ENCODE measurements around the gene USP24.

DNA sequence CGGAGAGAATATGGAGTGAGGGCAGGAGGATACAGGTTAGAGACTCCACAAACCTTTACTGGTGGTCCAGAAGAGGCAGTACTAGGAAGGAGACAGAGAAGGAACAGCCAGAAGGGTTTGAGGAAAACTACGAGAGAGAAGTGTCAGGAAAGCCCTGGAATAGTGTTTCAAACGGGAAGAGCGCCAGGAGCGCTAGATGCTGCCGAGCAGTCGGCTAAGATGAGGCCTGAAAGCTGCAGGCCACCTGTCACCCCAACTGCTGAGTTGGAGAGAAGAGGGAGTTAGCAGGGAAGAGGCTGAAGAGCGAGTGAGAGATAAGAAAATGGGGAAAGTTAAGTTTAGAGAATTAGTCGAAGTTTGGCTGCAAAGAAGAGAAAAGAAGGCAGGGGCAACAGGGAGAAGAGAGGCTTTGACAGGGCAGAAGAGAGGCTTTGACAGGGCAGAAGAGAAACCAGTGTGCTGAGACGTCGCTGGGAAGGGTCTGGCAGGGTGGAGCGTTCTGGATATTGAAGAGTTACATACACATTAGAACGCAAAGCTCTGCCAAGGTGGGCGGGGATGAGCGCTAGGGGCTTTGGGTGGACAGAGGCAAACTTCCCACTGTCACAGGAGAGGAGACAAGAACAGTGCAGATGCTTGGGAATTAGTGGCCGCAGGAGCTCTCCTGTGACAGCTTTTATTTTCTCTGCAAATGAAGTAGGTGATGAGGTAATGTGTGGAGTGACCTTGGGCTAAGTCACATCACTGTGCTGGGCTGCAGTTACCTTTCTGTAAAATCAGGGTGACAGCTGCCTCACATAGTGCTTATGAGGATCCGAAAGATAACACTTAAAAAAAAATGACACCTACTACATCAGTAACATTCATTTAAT lies 144.6 kb downstream of the USP24 start:
- TF ChIP-seq, protein P1, sequence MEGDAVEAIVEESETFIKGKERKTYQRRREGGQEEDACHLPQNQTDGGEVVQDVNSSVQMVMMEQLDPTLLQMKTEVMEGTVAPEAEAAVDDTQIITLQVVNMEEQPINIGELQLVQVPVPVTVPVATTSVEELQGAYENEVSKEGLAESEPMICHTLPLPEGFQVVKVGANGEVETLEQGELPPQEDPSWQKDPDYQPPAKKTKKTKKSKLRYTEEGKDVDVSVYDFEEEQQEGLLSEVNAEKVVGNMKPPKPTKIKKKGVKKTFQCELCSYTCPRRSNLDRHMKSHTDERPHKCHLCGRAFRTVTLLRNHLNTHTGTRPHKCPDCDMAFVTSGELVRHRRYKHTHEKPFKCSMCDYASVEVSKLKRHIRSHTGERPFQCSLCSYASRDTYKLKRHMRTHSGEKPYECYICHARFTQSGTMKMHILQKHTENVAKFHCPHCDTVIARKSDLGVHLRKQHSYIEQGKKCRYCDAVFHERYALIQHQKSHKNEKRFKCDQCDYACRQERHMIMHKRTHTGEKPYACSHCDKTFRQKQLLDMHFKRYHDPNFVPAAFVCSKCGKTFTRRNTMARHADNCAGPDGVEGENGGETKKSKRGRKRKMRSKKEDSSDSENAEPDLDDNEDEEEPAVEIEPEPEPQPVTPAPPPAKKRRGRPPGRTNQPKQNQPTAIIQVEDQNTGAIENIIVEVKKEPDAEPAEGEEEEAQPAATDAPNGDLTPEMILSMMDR (conservative IDR thresholded peaks at IDR 0.05), result no peak
- TF ChIP-seq ZFX (IDR thresholded peaks at IDR 0.05), result no peak

Measured in C4-2B (cell line).